Activated CD8-positive, alpha-beta T cell treated with anti-CD3 and anti-CD28 coated beads, Interleukin-2, amount 10 ng/mL, durations not matched to agents 7 days and 5 days (primary cell): ENCODE data around the gene TYW5. TPM values are rescaled to one million over a fixed set of nuclear protein-coding genes. Genes with fewer than 3 reads are reported as not detected.

Experiments
- ATAC-seq: fragments of 150-1000 bp; cut with Tn5 transposase; one replicate; pipeline ENCODE4 v1.10.0; 2021; ENCODE audit warnings: moderate library complexity
- CTCF ChIA-PET: fragments of 350-600 bp; sonication (Branson Sonifier 250); formaldehyde crosslinking; loops from one replicate; lab custom pipeline; 2021; ENCODE audit warnings: antibody characterized with exemption; lab: Charles Lee
- POLR2A ChIA-PET: fragments of 350-600 bp; sonication (Branson Sonifier 250); formaldehyde crosslinking; loops from one replicate; lab custom pipeline; 2021; ENCODE audit warnings: antibody characterized with exemption; lab: Charles Lee
- DNase-seq: peaks from one replicate; pipeline ENCODE4 v3.0.0-alpha.2; 2020
- H3K27ac Mint-ChIP-seq: one replicate; pipeline ENCODE4 v1.8.0; 2021; ENCODE audit warnings: mild to moderate bottlenecking, mixed read lengths
- H3K27me3 Mint-ChIP-seq: one replicate; pipeline ENCODE4 v1.8.0; 2021; ENCODE audit warnings: low read depth, mixed read lengths
- H3K36me3 Mint-ChIP-seq: one replicate; pipeline ENCODE4 v1.8.0; 2021; ENCODE audit warnings: low read depth, mixed read lengths
- H3K4me1 Mint-ChIP-seq: one replicate; pipeline ENCODE4 v1.8.0; 2021; ENCODE audit warnings: low read depth, mixed read lengths
- H3K4me3 Mint-ChIP-seq: one replicate; pipeline ENCODE4 v1.8.0; 2021; ENCODE audit warnings: mild to moderate bottlenecking, mixed read lengths
- H3K9me3 Mint-ChIP-seq: one replicate; pipeline ENCODE4 v1.8.0; 2022; ENCODE audit warnings: mixed read lengths; ENCODE audit not compliant: insufficient read depth
- total RNA-seq, 2 experiments: library from RNA; stranded (reverse); gene quantifications; one replicate each; pipeline ENCODE4 v1.2.3, GENCODE V29; 2021

The TYW5 gene
- total RNA-seq, 2 experiments from 2014 or later, result 7.3 to 7.5 TPM

DNA sequence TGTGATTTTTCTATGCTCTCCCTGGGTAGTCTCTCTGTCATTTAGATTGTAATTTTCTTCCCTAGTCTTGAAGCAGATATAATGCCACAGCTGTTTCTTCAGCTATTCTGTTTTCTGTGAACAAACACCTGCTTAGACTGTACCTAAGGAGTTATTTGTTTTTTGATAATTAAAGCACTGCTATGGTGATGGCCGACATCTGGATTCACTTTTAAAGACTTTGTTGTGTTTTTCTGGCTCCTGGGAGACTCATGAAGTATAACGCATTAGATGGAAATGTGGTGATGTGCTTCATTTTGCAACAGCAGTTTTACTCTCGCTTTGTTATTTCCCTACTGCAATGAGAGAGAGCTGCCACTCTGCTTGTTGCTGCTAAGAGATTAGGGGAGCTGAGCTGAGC is 59.9 kb downstream of the TYW5 start:
- Mint-ChIP-seq H3K27me3 (peaks cover 22% of the 10 kb centered on the region), H3K36me3 (no peaks in the 10 kb centered on the region), H3K4me3 (no peak overlapping the region), H3K27ac (no peak overlapping the region), H3K9me3 (no peaks in the 10 kb centered on the region), H3K4me1 (no peaks in the 10 kb centered on the region)
- POLR2A ChIA-PET, result no interaction called here
- CTCF ChIA-PET, result no interaction called here
- no peak for DNase-seq
- no peak for ATAC-seq

DNA sequence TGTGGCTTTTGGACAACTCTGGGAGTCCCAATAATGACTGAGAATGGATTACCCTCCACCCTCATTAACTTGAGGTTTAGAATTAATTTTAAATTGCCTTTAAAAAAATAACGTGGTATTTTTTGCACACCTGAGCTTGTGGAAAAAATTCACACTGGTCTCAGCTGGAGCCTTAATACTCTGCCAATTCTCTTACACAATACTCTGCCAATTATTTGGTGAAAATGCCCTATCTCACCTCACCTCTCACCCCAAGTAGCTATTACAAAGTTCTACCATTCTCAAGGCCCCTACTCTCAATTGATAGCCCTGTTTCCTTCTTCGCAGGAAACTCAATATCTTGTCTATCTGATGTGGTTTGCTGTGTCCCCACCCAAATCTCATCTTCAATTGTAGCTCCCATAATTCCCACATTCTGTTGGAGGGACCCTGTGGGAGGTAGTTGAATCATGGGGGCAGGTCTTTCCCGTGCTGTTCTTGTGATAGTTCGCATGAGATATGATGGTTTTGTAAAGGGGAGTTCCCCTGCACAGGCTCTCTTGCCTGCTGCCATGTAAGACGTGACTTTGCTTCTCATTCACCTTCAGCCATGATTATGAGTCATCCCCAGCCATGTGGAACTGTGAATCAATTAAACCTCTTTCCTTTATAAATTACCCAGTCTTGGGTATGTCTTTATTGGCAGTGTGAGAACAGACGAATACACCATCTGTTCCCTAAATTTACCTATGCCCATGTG is 71.6 kb downstream of the TYW5 start:
- DNase-seq, result no peak
- no peaks in the 10 kb centered on the region for H3K36me3 Mint-ChIP-seq
- H3K27ac Mint-ChIP-seq, result no peak overlapping the region
- ATAC-seq, result no peak
- H3K27me3 Mint-ChIP-seq, result peaks cover 15% of the 10 kb centered on the region
- ChIA-PET CTCF (interaction anchor here (1.0 kb wide), 1 partner anchor 36 kb away, joined by 3 read pairs; no protein-coding TSS in a partner anchor), POLR2A (no interaction called here)
- H3K4me3 Mint-ChIP-seq, result no peak overlapping the region
- no peaks in the 10 kb centered on the region for H3K9me3 Mint-ChIP-seq
- H3K4me1 Mint-ChIP-seq, result no peaks in the 10 kb centered on the region

GRCh38 chr2:199882667-199883066 is 72.6 kb downstream of the TYW5 start:
- no peak for DNase-seq
- Mint-ChIP-seq H3K9me3 (no peaks in the 10 kb centered on the region), H3K36me3 (no peaks in the 10 kb centered on the region), H3K27ac (no peak overlapping the region), H3K4me3 (no peak overlapping the region), H3K4me1 (no peaks in the 10 kb centered on the region), H3K27me3 (peaks cover 12% of the 10 kb centered on the region)
- no peak for ATAC-seq
- ChIA-PET POLR2A (no interaction called here), CTCF (interaction anchor here (1.0 kb wide), 1 partner anchor 35 kb away, joined by 3 read pairs; no protein-coding TSS in a partner anchor)

Other genes with a start within 250 kb of the TYW5 start
- 1 to 10 TPM; 1.5 to 1.9 TPM for gene FTCDNL1, start 104.3 kb downstream of the TYW5 start, total RNA-seq
- gene C2orf69, start 44.2 kb downstream of the TYW5 start, total RNA-seq, result 10 to 100 TPM; 14.2 to 16.5 TPM
- 10 to 100 TPM; 21.5 to 21.9 TPM for gene MAIP1, start 91 bp upstream of the TYW5 start, total RNA-seq